Measurements from ENCODE around the gene SS18. TPM values are rescaled to one million over a fixed set of nuclear protein-coding genes. Genes with fewer than 3 reads are reported as not detected.
A peak's percentile ranks its signal among the peaks of the same experiment; 100 is the strongest.

SS18 gene
- total and polyA plus RNA-seq, 2 of the 13 experiments (the other 11 are each of a cell fraction or from before 2014, with no cell fraction given), result 49.2 to 82.7 TPM

DNA sequence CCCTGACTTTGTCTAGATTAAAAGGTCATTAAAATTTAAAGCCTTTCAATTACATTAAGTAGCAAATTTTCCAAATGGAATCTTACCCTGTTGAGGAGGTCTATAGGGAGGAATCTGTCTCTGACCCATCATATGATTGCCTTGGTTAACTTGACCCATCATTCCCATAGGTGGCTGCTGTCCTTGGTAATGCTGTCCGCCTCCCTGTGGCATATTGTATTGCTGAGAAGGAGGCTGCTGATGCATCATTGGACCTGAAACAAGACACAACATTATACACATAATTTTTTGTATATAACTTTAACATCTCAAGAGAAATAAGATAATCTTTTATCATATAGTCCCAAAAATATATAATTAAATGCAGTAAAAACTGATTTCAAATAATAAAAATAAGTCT is 51.2 kb downstream of the SS18 start:
- H3K27me3 ChIP-seq (ENCODE audit: control insufficient read depth in 1 of 2, insufficient read depth in 2 of 2, low read length in 2 of 2), result no peaks in the 10 kb centered on the region; a peak in 1 of 5 replicates
- no peaks in the 10 kb centered on the region; the same call in 1 of the 2 replicates for H4K20me1 ChIP-seq (ENCODE audit: insufficient read depth, low read length)
- no peak overlapping the region for H3K9ac ChIP-seq (ENCODE audit: insufficient read depth, low read depth, low read length)
- FAIRE-seq (no peak), DNase-seq (ENCODE audit: low spot score) (no peak), ATAC-seq (no peak)
- no peak overlapping the region for H3K4me2 ChIP-seq (ENCODE audit: low read depth, low read length)
- no peaks in the 10 kb centered on the region for H3K79me2 ChIP-seq (ENCODE audit: insufficient read depth, low read length)
- peaks cover 5 to 29% of the 10 kb centered on the region in 2 experiments; a peak in 4 of 5 replicates for H3K36me3 ChIP-seq (replicated peaks in 1 of 2; ENCODE audit: control insufficient read depth in 1 of 2, insufficient read depth in 2 of 2, low read length in 2 of 2)
- no peak for TF ChIP-seq ZNF816 (CRISPR knock-in tag; IDR thresholded peaks at IDR 0.05; ENCODE audit: borderline replicate concordance)
- TF ChIP-seq, protein P1, sequence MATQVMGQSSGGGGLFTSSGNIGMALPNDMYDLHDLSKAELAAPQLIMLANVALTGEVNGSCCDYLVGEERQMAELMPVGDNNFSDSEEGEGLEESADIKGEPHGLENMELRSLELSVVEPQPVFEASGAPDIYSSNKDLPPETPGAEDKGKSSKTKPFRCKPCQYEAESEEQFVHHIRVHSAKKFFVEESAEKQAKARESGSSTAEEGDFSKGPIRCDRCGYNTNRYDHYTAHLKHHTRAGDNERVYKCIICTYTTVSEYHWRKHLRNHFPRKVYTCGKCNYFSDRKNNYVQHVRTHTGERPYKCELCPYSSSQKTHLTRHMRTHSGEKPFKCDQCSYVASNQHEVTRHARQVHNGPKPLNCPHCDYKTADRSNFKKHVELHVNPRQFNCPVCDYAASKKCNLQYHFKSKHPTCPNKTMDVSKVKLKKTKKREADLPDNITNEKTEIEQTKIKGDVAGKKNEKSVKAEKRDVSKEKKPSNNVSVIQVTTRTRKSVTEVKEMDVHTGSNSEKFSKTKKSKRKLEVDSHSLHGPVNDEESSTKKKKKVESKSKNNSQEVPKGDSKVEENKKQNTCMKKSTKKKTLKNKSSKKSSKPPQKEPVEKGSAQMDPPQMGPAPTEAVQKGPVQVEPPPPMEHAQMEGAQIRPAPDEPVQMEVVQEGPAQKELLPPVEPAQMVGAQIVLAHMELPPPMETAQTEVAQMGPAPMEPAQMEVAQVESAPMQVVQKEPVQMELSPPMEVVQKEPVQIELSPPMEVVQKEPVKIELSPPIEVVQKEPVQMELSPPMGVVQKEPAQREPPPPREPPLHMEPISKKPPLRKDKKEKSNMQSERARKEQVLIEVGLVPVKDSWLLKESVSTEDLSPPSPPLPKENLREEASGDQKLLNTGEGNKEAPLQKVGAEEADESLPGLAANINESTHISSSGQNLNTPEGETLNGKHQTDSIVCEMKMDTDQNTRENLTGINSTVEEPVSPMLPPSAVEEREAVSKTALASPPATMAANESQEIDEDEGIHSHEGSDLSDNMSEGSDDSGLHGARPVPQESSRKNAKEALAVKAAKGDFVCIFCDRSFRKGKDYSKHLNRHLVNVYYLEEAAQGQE (IDR thresholded peaks at IDR 0.05; ENCODE audit: borderline replicate concordance in 1 of 2, low read depth in 1 of 2, low read length in 2 of 2), result peak in 1 of 2 experiments; percentile 33; a peak in 1 of 4 replicates
- H3K9me3 ChIP-seq (ENCODE audit: low read length), result no peaks in the 10 kb centered on the region
- in situ Hi-C loops (cut with HindIII; ENCODE audit: extremely low pct_ligation_motif_present, low pct_unique_long_range_greater_than_20kb), result no loop called here
- no TSS peak for BruUV-seq (replicated peaks)
- ChIA-PET POLR2A (no interaction called here), CTCF (ENCODE audit: low intra/inter-chr PET ratio, low total read pairs) (no interaction called here)
- 89% methylated on average over 1 of the region's 1 CpG for WGBS (ENCODE audit: low lambda C conversion rate)
- H3K27ac ChIP-seq (ENCODE audit: extremely low read length, insufficient read depth, low read length), result no peak overlapping the region
- no peaks in the 10 kb centered on the region for H3K4me1 ChIP-seq (ENCODE audit: insufficient read depth, low read length)
- no peak overlapping the region for H3K4me3 ChIP-seq (replicated peaks in 1 of 3; ENCODE audit: insufficient read depth in 1 of 3, low read depth in 2 of 3, low read length in 3 of 3)
- no peak overlapping the region for H2AFZ ChIP-seq (ENCODE audit: low read length)
- intact Hi-C loops (cut with micrococcal nuclease; ENCODE audit: unreplicated experiment), result no loop called here

DNA sequence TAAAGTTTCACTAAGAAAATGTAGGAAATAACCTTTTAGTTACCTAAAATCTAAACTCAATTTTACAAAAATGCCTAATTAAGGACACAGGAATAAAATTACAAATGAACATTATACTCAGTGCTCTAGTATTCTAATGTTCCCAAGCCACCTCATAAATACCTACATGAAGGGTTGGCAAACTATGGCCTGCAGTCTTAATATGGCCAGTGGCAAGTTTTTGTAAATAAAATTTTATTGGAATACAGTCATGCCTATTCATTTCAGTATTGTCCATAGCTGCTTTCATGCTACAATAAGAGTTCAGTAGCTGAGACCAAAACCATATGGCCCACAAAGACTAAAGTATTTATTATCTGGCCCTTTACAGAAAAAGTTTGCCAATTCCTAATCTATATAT is 53.8 kb downstream of the SS18 start:
- ChIA-PET POLR2A (no interaction called here), CTCF (ENCODE audit: low intra/inter-chr PET ratio, low total read pairs) (no interaction called here)
- DNase-seq (ENCODE audit: low spot score) (no peak), FAIRE-seq (no peak), ATAC-seq (no peak)
- no peaks in the 10 kb centered on the region for H3K4me1 ChIP-seq (ENCODE audit: insufficient read depth, low read length)
- no TSS peak for BruUV-seq (replicated peaks)
- H3K4me2 ChIP-seq (ENCODE audit: low read depth, low read length), result no peak overlapping the region
- in situ Hi-C loops (cut with HindIII; ENCODE audit: extremely low pct_ligation_motif_present, low pct_unique_long_range_greater_than_20kb) (no loop called here), intact Hi-C loops (cut with micrococcal nuclease; ENCODE audit: unreplicated experiment) (no loop called here)
- no peaks in the 10 kb centered on the region; the same call in 1 of the 2 replicates for H4K20me1 ChIP-seq (ENCODE audit: insufficient read depth, low read length)
- H3K79me2 ChIP-seq (ENCODE audit: insufficient read depth, low read length), result no peaks in the 10 kb centered on the region
- no peaks in the 10 kb centered on the region for H3K9me3 ChIP-seq (ENCODE audit: low read length)
- no peak overlapping the region for H3K4me3 ChIP-seq (replicated peaks in 1 of 3; ENCODE audit: insufficient read depth in 1 of 3, low read depth in 2 of 3, low read length in 3 of 3)
- no peak overlapping the region for H3K27ac ChIP-seq (ENCODE audit: extremely low read length, insufficient read depth, low read length)
- H2AFZ ChIP-seq (ENCODE audit: low read length), result no peak overlapping the region
- peaks cover 6 to 50% of the 10 kb centered on the region in 2 experiments for H3K36me3 ChIP-seq (replicated peaks in 1 of 2; ENCODE audit: control insufficient read depth in 1 of 2, insufficient read depth in 2 of 2, low read length in 2 of 2)
- no peak overlapping the region for H3K9ac ChIP-seq (ENCODE audit: insufficient read depth, low read depth, low read length)
- no peaks in the 10 kb centered on the region; a peak in 1 of 5 replicates for H3K27me3 ChIP-seq (ENCODE audit: control insufficient read depth in 1 of 2, insufficient read depth in 2 of 2, low read length in 2 of 2)
- TF ChIP-seq ZKSCAN1 (IDR thresholded peaks at IDR 0.05; ENCODE audit: low read length) (no peak), ATF7-NPFF (CRISPR knock-in tag; IDR thresholded peaks at IDR 0.05; ENCODE audit: low read depth) (no peak)
- TF ChIP-seq, protein P2, sequence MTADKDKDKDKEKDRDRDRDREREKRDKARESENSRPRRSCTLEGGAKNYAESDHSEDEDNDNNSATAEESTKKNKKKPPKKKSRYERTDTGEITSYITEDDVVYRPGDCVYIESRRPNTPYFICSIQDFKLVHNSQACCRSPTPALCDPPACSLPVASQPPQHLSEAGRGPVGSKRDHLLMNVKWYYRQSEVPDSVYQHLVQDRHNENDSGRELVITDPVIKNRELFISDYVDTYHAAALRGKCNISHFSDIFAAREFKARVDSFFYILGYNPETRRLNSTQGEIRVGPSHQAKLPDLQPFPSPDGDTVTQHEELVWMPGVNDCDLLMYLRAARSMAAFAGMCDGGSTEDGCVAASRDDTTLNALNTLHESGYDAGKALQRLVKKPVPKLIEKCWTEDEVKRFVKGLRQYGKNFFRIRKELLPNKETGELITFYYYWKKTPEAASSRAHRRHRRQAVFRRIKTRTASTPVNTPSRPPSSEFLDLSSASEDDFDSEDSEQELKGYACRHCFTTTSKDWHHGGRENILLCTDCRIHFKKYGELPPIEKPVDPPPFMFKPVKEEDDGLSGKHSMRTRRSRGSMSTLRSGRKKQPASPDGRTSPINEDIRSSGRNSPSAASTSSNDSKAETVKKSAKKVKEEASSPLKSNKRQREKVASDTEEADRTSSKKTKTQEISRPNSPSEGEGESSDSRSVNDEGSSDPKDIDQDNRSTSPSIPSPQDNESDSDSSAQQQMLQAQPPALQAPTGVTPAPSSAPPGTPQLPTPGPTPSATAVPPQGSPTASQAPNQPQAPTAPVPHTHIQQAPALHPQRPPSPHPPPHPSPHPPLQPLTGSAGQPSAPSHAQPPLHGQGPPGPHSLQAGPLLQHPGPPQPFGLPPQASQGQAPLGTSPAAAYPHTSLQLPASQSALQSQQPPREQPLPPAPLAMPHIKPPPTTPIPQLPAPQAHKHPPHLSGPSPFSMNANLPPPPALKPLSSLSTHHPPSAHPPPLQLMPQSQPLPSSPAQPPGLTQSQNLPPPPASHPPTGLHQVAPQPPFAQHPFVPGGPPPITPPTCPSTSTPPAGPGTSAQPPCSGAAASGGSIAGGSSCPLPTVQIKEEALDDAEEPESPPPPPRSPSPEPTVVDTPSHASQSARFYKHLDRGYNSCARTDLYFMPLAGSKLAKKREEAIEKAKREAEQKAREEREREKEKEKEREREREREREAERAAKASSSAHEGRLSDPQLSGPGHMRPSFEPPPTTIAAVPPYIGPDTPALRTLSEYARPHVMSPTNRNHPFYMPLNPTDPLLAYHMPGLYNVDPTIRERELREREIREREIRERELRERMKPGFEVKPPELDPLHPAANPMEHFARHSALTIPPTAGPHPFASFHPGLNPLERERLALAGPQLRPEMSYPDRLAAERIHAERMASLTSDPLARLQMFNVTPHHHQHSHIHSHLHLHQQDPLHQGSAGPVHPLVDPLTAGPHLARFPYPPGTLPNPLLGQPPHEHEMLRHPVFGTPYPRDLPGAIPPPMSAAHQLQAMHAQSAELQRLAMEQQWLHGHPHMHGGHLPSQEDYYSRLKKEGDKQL (CRISPR knock-in tag; IDR thresholded peaks at IDR 0.05; ENCODE audit: low read depth), result no peak

Data from HepG2 (cell line).